ENCODE measurements around the gene FASTKD3.

- TF ChIP-seq CTCF (IDR thresholded peaks at IDR 0.05; ENCODE audit: low read depth, low read length, missing input control) (no peak), JUND (IDR thresholded peaks at IDR 0.05) (peak; percentile 66 to 82), SP1 (IDR thresholded peaks at IDR 0.05) (peak; percentile 83), MAX (IDR thresholded peaks at IDR 0.05) (peak; percentile 96), YY1 (IDR thresholded peaks at IDR 0.05) (peak; percentile 76), RAD21 (IDR thresholded peaks at IDR 0.05) (peak; percentile 15 to 25), REST (IDR thresholded peaks at IDR 0.05) (peak; percentile 95), HNF4A (conservative IDR thresholded peaks at IDR 0.05) (peak; percentile 59 to 81), HNF4G (IDR thresholded peaks at IDR 0.05) (no peak), EGR1 (IDR thresholded peaks at IDR 0.05; ENCODE audit: low read depth in 2 of 2) (peak in 1 of 2 donors; percentile 44), TAF1 (conservative IDR thresholded peaks at IDR 0.05) (no peak)
Observed at GRCh38 chr5:7851617-7852289, 17.1 kb downstream of the FASTKD3 start.
